GM06990 (cell line): ENCODE results near the gene IL10RB.

ENCODE experiments used
- DNase-seq: peaks from one replicate; pipeline ENCODE4 v3.0.0-alpha.2; 2011; ENCODE audit not compliant: insufficient read length; ENCODE audit errors: extremely low read depth
- H3K27me3 ChIP-seq: replicated peaks from 2 replicates; pipeline ENCODE4 v1.6.0; 2011; ENCODE audit warnings: low read length; ENCODE audit not compliant: control insufficient read depth, insufficient read depth
- H3K36me3 ChIP-seq: 2 replicates; pipeline ENCODE4 v1.5.1; 2011; ENCODE audit warnings: low read length; ENCODE audit not compliant: control insufficient read depth, insufficient read depth
- H3K4me3 ChIP-seq: replicated peaks from 2 replicates; pipeline ENCODE4 v1.5.1; 2011; ENCODE audit warnings: low read depth, mild to moderate bottlenecking, control low read depth, low read length
- TF ChIP-seq, protein P1 (sequence below): IDR thresholded peaks from 2 replicates; pipeline ENCODE4 v1.5.1; 2011; ENCODE audit warnings: low read length, control low read depth, mild to moderate bottlenecking, inconsistent platforms; ENCODE audit not compliant: insufficient read depth, poor library complexity, severe bottlenecking

The IL10RB gene

GRCh38 chr21:33244779-33245105 lies 21.4 kb upstream of the IL10RB start:
- no peak overlapping the region for H3K4me3 ChIP-seq
- H3K27me3 ChIP-seq = no peaks in the 10 kb centered on the region
- peaks cover 34% of the 10 kb centered on the region for H3K36me3 ChIP-seq
- no peak for DNase-seq
- TF ChIP-seq, protein P1, sequence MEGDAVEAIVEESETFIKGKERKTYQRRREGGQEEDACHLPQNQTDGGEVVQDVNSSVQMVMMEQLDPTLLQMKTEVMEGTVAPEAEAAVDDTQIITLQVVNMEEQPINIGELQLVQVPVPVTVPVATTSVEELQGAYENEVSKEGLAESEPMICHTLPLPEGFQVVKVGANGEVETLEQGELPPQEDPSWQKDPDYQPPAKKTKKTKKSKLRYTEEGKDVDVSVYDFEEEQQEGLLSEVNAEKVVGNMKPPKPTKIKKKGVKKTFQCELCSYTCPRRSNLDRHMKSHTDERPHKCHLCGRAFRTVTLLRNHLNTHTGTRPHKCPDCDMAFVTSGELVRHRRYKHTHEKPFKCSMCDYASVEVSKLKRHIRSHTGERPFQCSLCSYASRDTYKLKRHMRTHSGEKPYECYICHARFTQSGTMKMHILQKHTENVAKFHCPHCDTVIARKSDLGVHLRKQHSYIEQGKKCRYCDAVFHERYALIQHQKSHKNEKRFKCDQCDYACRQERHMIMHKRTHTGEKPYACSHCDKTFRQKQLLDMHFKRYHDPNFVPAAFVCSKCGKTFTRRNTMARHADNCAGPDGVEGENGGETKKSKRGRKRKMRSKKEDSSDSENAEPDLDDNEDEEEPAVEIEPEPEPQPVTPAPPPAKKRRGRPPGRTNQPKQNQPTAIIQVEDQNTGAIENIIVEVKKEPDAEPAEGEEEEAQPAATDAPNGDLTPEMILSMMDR = no peak

GRCh38 chr21:33245289-33245918 lies 20.8 kb upstream of the IL10RB start:
- H3K4me3 ChIP-seq = no peak overlapping the region
- H3K27me3 ChIP-seq = no peaks in the 10 kb centered on the region
- peaks cover 35% of the 10 kb centered on the region for H3K36me3 ChIP-seq
- TF ChIP-seq, protein P1 = no peak
- no peak for DNase-seq

- TF ChIP-seq, protein P1 = no peak
- Histone ChIP-seq H3K4me3 (no peak overlapping the region), H3K27me3 (no peaks in the 10 kb centered on the region), H3K36me3 (peaks cover 43% of the 10 kb centered on the region)
- no peak for DNase-seq
These were observed 19.7 kb upstream of the IL10RB start for GRCh38 chr21:33246506-33246905.

- no peaks in the 10 kb centered on the region for H3K27me3 ChIP-seq
- no peak overlapping the region for H3K4me3 ChIP-seq
- TF ChIP-seq, protein P1 = no peak
- DNase-seq = no peak
- H3K36me3 ChIP-seq = peaks cover 43% of the 10 kb centered on the region
These were observed 19.2 kb upstream of the IL10RB start for GRCh38 chr21:33246963-33247362.

DNA sequence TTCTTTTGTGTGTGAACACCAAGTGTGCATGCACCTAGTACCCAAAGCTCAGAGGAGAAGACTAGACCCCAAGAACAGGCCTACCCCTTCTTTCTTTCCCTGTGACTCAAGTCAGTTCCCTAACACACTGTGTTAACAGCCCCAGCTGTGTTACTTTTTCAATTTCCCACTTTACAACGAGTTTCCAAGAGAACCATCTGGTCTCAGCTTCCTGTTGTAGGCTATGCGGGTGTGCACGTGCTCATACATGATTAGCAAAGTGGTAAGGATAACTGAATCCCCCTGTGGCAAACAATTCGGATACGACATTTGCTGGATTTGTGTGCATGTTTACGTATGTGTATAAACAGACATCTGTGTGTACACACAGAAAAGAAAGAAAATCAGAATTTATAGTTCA lies 18.6 kb upstream of the IL10RB start:
- DNase-seq = no peak
- H3K36me3 ChIP-seq = peaks cover 43% of the 10 kb centered on the region

More for the DNA sequence above, 18.6 kb upstream of the IL10RB start:
- TF ChIP-seq, protein P1 = no peak
- Histone ChIP-seq H3K4me3 (no peak overlapping the region), H3K27me3 (no peaks in the 10 kb centered on the region)
